GM12865 (cell line): ENCODE measurements around the gene BDH1.
"Not testable (repeated sequence)": the region's sequence is repeated elsewhere in the genome, so short reads cannot be mapped to it uniquely, and the experiment has no call there.

Experiments
- DNase-seq: peaks from one replicate; pipeline ENCODE4 v3.0.0; 2010; ENCODE audit warnings: low read depth
- H3K4me3 ChIP-seq: 2 replicates; pipeline ENCODE4 v1.5.1; 2011; ENCODE audit warnings: mild to moderate bottlenecking, low read depth, low read length, control low read depth
- CTCF ChIP-seq: IDR thresholded peaks from 2 replicates; pipeline ENCODE4 v1.5.1; 2011; ENCODE audit warnings: low read length, control low read depth, low read depth, inconsistent platforms; ENCODE audit not compliant: insufficient read depth; ENCODE audit errors: missing control alignments

BDH1 gene

GRCh38 chr3:197589545-197589944, 33.8 kb upstream of the BDH1 start:
- DNase-seq = no peak
- no peak for TF ChIP-seq CTCF
- H3K4me3 ChIP-seq = no peak overlapping the region

GRCh38 chr3:197586768-197587167, 31.0 kb upstream of the BDH1 start:
- H3K4me3 ChIP-seq = not testable (repeated sequence)

GRCh38 chr3:197586181-197586580, 30.4 kb upstream of the BDH1 start:
- no peak for DNase-seq
- no peak overlapping the region for H3K4me3 ChIP-seq
- TF ChIP-seq CTCF = no peak

More at GRCh38 chr3:197586768-197587167, 31.0 kb upstream of the BDH1 start:
- not testable (repeated sequence) for DNase-seq

GRCh38 chr3:197584733-197585132, 29.0 kb upstream of the BDH1 start:
- no peak overlapping the region for H3K4me3 ChIP-seq
- no peak for TF ChIP-seq CTCF
- DNase-seq = no peak

- no peak overlapping the region for H3K4me3 ChIP-seq
- TF ChIP-seq CTCF = no peak
- DNase-seq = no peak
Observed at GRCh38 chr3:197583371-197583770, 27.6 kb upstream of the BDH1 start.

GRCh38 chr3:197580253-197580691, 24.5 kb upstream of the BDH1 start:
- no peak overlapping the region for H3K4me3 ChIP-seq
- DNase-seq = no peak
- no peak for TF ChIP-seq CTCF

- no peak for TF ChIP-seq CTCF
- H3K4me3 ChIP-seq = no peak overlapping the region
- DNase-seq = no peak
Observed at GRCh38 chr3:197578376-197578775, 22.6 kb upstream of the BDH1 start.

- no peak for DNase-seq
Observed at GRCh38 chr3:197577366-197578074, 21.8 kb upstream of the BDH1 start.

More at GRCh38 chr3:197577366-197578074, 21.8 kb upstream of the BDH1 start:
- TF ChIP-seq CTCF = no peak
- no peak overlapping the region for H3K4me3 ChIP-seq
